CD4-positive, alpha-beta T cell (primary cell): ENCODE measurements around the gene TMEM94. TPM values are rescaled to one million over a fixed set of nuclear protein-coding genes. Genes with fewer than 3 reads are reported as not detected.

ENCODE experiments used
- ATAC-seq: fragments of 200-7000 bp; cut with Tn5 transposase; one replicate; pipeline ENCODE4 v1.10.0; 2022; ENCODE audit warnings: mild to moderate bottlenecking; ENCODE audit not compliant: poor library complexity
- CTCF ChIA-PET: fragments of 350-600 bp; sonication (Branson Sonifier 250); formaldehyde crosslinking; loops from one replicate; lab custom pipeline; 2021; ENCODE audit warnings: antibody characterized with exemption, inconsistent platforms; lab: Charles Lee
- POLR2A ChIA-PET: fragments of 350-600 bp; sonication (Branson Sonifier 250); formaldehyde crosslinking; loops from one replicate; lab custom pipeline; 2021; ENCODE audit warnings: antibody characterized with exemption, inconsistent platforms; lab: Charles Lee
- DNase-seq, 14 experiments: peaks; one replicate each; pipeline ENCODE4 v3.0.0-alpha.2; 2013 to 2020; ENCODE audit warnings: mixed read lengths in 2 of 14
- H3K27ac ChIP-seq, 2 donors: one replicate each; pipeline versions ENCODE4 v1.5.1 to v1.7.0; 2013; ENCODE audit warnings: low read length in 2 of 2, low read depth in 1 of 2, mild to moderate bottlenecking in 1 of 2
- H3K27me3 ChIP-seq, 2 experiments: 1 replicate in 1 of 2; 2 replicates in 1 of 2; pipeline versions ENCODE4 v1.6.1 to v1.7.0; 2013; ENCODE audit warnings: low read length in 2 of 2, control low read depth in 1 of 2, mild to moderate bottlenecking in 1 of 2, moderate library complexity in 1 of 2; ENCODE audit not compliant: insufficient read depth in 2 of 2, control insufficient read depth in 1 of 2
- H3K36me3 ChIP-seq: one replicate; pipeline ENCODE4 v1.6.1; 2013; ENCODE audit warnings: low read length, control low read depth; ENCODE audit not compliant: insufficient read depth
- H3K4me1 ChIP-seq: one replicate; pipeline ENCODE4 v1.6.1; 2013; ENCODE audit warnings: low read length, control low read depth; ENCODE audit not compliant: insufficient read depth
- H3K4me3 ChIP-seq: one replicate; pipeline ENCODE4 v1.5.1; 2013; ENCODE audit warnings: mild to moderate bottlenecking, low read length, moderate library complexity
- H3K9me3 ChIP-seq, 2 experiments: 1 replicate in 1 of 2; 2 replicates in 1 of 2; pipeline versions ENCODE4 v1.6.1 to v1.7.0; 2013; ENCODE audit warnings: low read length in 2 of 2, mild to moderate bottlenecking in 2 of 2, control low read depth in 1 of 2, moderate library complexity in 1 of 2; ENCODE audit not compliant: control insufficient read depth in 1 of 2, insufficient read depth in 1 of 2
- H3K27ac Mint-ChIP-seq: one replicate; pipeline ENCODE4 v1.8.0; 2020; ENCODE audit warnings: mixed read lengths
- H3K27me3 Mint-ChIP-seq: one replicate; pipeline ENCODE4 v1.8.0; 2021; ENCODE audit warnings: mixed read lengths
- H3K36me3 Mint-ChIP-seq: one replicate; pipeline ENCODE4 v1.8.0; 2021; ENCODE audit warnings: low read depth, mixed read lengths
- H3K4me1 Mint-ChIP-seq: one replicate; pipeline ENCODE4 v1.8.0; 2021; ENCODE audit warnings: low read depth, mixed read lengths
- H3K4me3 Mint-ChIP-seq: one replicate; pipeline ENCODE4 v1.8.0; 2020; ENCODE audit warnings: mild to moderate bottlenecking, mixed read lengths
- H3K9me3 Mint-ChIP-seq: one replicate; pipeline ENCODE4 v1.8.0; 2020; ENCODE audit warnings: mixed read lengths
- intact Hi-C, 2 experiments: fragments of 100-400 bp; cut with DNase I in 1 of 2; cut with micrococcal nuclease in 1 of 2; formaldehyde crosslinking; loops; one replicate each; pipeline versions ENCODE4 v1.15.1 to v1.9.0; 2023 to 2025; cut with DNase I, micrococcal nuclease
- total RNA-seq, 174 experiments: library from RNA in 2 of 174; stranded (reverse) in 2 of 174; gene quantifications; one replicate each; pipeline ENCODE4 v1.2.3 and lab custom pipeline; 2021 to 2026
- TF ChIP-seq, protein P1 (sequence below): fragments of 200-600 bp; IDR thresholded peaks from one replicate; pipeline ENCODE4 v1.8.0; 2022; ENCODE audit warnings: antibody characterized with exemption, mild to moderate bottlenecking

The TMEM94 gene
- total RNA-seq, 2 experiments from 2014 or later = 52.8 to 57.3 TPM

DNA sequence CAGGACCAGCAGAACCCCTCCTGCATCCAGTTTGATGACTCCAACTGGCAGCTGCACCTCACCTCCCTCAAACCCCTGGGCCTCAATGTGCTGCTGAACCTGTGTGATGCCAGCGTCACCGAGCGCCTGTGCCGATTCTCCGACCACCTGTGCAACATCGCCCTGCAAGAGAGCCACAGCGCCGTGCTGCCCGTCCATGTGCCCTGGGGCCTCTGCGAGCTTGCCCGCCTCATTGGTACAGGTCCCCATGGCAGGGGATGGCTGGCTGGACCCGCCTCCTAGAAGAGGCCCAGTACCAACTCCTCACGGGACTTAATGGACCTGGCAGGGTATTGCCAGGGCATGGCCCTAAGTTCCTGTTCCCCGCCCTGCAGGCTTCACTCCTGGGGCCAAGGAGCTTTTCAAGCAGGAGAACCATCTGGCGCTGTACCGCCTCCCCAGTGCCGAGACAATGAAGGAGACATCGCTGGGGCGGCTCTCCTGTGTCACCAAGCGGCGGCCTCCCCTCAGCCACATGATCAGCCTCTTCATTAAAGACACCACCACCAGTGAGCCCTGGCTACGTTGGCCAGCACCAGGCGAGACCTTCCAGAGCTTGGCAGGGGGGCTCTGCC lies 36.2 kb downstream of the TMEM94 start:
- Mint-ChIP-seq H3K27ac (no peak overlapping the region), H3K4me1 (peaks cover 7% of the 10 kb centered on the region), H3K27me3 (no peaks in the 10 kb centered on the region), H3K36me3 (peaks cover 50% of the 10 kb centered on the region), H3K4me3 (no peak overlapping the region), H3K9me3 (no peaks in the 10 kb centered on the region)
- Histone ChIP-seq H3K27me3 (no peaks in the 10 kb centered on the region), H3K4me1 (peaks cover 13% of the 10 kb centered on the region), H3K9me3 (no peaks in the 10 kb centered on the region), H3K4me3 (no peak overlapping the region), H3K36me3 (peaks cover 56% of the 10 kb centered on the region), H3K27ac (no peak overlapping the region)
- TF ChIP-seq, protein P1, sequence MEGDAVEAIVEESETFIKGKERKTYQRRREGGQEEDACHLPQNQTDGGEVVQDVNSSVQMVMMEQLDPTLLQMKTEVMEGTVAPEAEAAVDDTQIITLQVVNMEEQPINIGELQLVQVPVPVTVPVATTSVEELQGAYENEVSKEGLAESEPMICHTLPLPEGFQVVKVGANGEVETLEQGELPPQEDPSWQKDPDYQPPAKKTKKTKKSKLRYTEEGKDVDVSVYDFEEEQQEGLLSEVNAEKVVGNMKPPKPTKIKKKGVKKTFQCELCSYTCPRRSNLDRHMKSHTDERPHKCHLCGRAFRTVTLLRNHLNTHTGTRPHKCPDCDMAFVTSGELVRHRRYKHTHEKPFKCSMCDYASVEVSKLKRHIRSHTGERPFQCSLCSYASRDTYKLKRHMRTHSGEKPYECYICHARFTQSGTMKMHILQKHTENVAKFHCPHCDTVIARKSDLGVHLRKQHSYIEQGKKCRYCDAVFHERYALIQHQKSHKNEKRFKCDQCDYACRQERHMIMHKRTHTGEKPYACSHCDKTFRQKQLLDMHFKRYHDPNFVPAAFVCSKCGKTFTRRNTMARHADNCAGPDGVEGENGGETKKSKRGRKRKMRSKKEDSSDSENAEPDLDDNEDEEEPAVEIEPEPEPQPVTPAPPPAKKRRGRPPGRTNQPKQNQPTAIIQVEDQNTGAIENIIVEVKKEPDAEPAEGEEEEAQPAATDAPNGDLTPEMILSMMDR = no peak
- ChIA-PET POLR2A (no interaction called here), CTCF (no interaction called here)
- ATAC-seq (no peak), DNase-seq (no peak)
- intact Hi-C loops = no loop called here

DNA sequence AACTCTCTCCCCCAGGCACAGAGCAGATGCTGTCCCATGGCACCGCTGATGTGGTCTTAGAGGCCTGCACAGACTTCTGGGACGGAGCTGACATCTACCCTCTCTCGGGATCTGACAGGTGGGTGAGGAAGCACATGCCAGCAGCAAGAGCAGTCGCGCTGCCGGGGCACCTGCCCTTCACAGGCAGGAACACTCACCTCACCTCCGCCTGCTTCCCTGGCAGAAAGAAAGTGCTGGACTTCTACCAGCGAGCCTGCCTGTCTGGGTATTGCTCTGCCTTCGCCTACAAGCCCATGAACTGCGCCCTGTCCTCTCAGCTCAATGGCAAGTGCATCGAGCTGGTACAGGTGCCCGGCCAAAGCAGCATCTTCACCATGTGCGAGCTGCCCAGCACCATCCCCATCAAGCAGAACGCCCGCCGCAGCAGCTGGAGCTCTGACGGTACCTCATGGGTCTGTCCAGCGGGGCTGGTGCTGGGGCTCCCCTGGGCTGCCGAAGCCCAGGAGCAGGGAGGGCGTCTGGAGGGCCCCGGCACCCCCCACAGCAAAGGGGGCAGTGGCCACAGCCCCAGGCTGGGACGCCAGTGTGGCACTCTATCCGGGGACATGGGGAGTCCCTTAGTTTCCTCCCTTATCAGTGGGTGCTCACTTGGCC lies 37.2 kb downstream of the TMEM94 start:
- ChIA-PET POLR2A (no interaction called here), CTCF (no interaction called here)
- Mint-ChIP-seq H3K27me3 (no peaks in the 10 kb centered on the region), H3K4me1 (peaks cover 9% of the 10 kb centered on the region), H3K27ac (no peak overlapping the region), H3K36me3 (peaks cover 54% of the 10 kb centered on the region), H3K4me3 (no peak overlapping the region), H3K9me3 (no peaks in the 10 kb centered on the region)
- Histone ChIP-seq H3K27ac (no peak overlapping the region), H3K4me3 (no peak overlapping the region), H3K9me3 (no peaks in the 10 kb centered on the region), H3K4me1 (peaks cover 10% of the 10 kb centered on the region), H3K36me3 (peaks cover 62% of the 10 kb centered on the region), H3K27me3 (no peaks in the 10 kb centered on the region)
- ATAC-seq = no peak
- TF ChIP-seq, protein P1 = no peak
- no peak for DNase-seq
- intact Hi-C loops = no loop called here

DNA sequence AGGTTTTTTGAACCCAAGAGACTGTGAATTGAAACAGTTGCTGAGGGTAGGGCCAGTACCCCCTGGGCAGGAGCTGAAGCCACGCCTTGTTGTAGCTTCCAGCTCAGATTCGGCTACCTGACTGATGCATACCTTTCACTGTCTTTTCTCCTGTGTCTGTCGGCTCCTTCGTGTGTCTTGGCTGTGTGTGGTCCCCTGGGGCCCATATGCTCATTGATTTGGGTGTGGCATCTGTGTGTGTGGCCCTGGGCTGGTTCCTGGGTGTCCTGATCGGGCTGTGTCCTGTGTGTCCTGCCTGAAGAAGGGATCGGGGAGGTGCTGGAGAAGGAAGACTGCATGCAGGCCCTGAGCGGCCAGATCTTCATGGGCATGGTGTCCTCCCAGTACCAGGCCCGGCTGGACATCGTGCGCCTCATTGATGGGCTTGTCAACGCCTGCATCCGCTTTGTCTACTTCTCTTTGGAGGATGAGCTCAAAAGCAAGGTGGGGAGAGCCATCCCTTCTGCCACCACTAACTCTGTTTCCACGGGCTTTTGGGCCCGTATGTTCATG lies 38.0 kb downstream of the TMEM94 start:
- no peak overlapping the region for H3K4me3 ChIP-seq
- POLR2A ChIA-PET = no interaction called here
- H3K4me1 Mint-ChIP-seq = peaks cover 9% of the 10 kb centered on the region
- no peak for ATAC-seq
- DNase-seq = no peak
- peaks cover 9% of the 10 kb centered on the region for H3K4me1 ChIP-seq
- H3K9me3 ChIP-seq = no peaks in the 10 kb centered on the region
- H3K4me3 Mint-ChIP-seq = no peak overlapping the region
- intact Hi-C loops = no loop called here
- peaks cover 68% of the 10 kb centered on the region for H3K36me3 ChIP-seq
- H3K27ac Mint-ChIP-seq = no peak overlapping the region
- H3K27me3 Mint-ChIP-seq = no peaks in the 10 kb centered on the region
- CTCF ChIA-PET = no interaction called here
- peaks cover 62% of the 10 kb centered on the region for H3K36me3 Mint-ChIP-seq
- H3K27ac ChIP-seq = no peak overlapping the region
- no peaks in the 10 kb centered on the region for H3K9me3 Mint-ChIP-seq
- TF ChIP-seq, protein P1 = no peak
- no peaks in the 10 kb centered on the region for H3K27me3 ChIP-seq
